NT2/D1 (cell line): ENCODE measurements around the gene SLC39A10.

ENCODE experiments used
- DNase-seq: peaks from one replicate; pipeline ENCODE4 v3.0.0-alpha.2; 2011; ENCODE audit warnings: low read depth, low spot score
- H3K27me3 ChIP-seq: 2 replicates; pipeline ENCODE4 v1.6.0; 2011; ENCODE audit warnings: mild to moderate bottlenecking; ENCODE audit not compliant: insufficient read length, insufficient read depth
- H3K36me3 ChIP-seq: 2 replicates; pipeline ENCODE4 v1.6.1; 2011; ENCODE audit warnings: mild to moderate bottlenecking, low read length, mixed read lengths; ENCODE audit not compliant: insufficient read depth, insufficient read length
- H3K4me1 ChIP-seq: 2 replicates; pipeline ENCODE4 v1.5.1; 2011; ENCODE audit not compliant: insufficient read depth, insufficient read length
- H3K4me3 ChIP-seq: 2 replicates; pipeline ENCODE4 v1.5.1; 2011; ENCODE audit warnings: low read depth; ENCODE audit not compliant: insufficient read length
- H3K9ac ChIP-seq: 2 replicates; pipeline ENCODE4 v1.6.0; 2011; ENCODE audit warnings: low read depth; ENCODE audit not compliant: insufficient read length
- H3K9me3 ChIP-seq: 2 replicates; pipeline ENCODE4 v1.5.1; 2011; ENCODE audit warnings: mild to moderate bottlenecking, low read length; ENCODE audit not compliant: insufficient read depth
- SUZ12 ChIP-seq: IDR thresholded peaks from 2 replicates; pipeline ENCODE4 v1.6.1; 2011; ENCODE audit not compliant: insufficient read length, insufficient read depth; ENCODE audit errors: extremely low read depth
- YY1 ChIP-seq: IDR thresholded peaks from 2 replicates; pipeline ENCODE4 v1.6.1; 2011; ENCODE audit not compliant: insufficient read length, insufficient read depth
- ZNF274 ChIP-seq: IDR thresholded peaks from 2 replicates; pipeline ENCODE4 v1.6.1; 2011; ENCODE audit warnings: mild to moderate bottlenecking, low read depth, low read length

SLC39A10 gene

GRCh38 chr2:195706161-195706900 is 49.3 kb downstream of the SLC39A10 start:
- no peaks in the 10 kb centered on the region for H3K27me3 ChIP-seq
- H3K4me1 ChIP-seq = no peaks in the 10 kb centered on the region
- no peak overlapping the region for H3K9ac ChIP-seq
- TF ChIP-seq YY1 = no peak
- TF ChIP-seq SUZ12 = no peak
- TF ChIP-seq ZNF274 = no peak
- no peak overlapping the region for H3K4me3 ChIP-seq
- H3K36me3 ChIP-seq = peaks cover 8% of the 10 kb centered on the region
- peak; percentile 16 for DNase-seq
- no peaks in the 10 kb centered on the region for H3K9me3 ChIP-seq

- TF ChIP-seq SUZ12 = no peak
- no peak for TF ChIP-seq YY1
- no peak for TF ChIP-seq ZNF274
- DNase-seq = no peak
Measured at GRCh38 chr2:195709901-195710806, 53.1 kb downstream of the SLC39A10 start.

GRCh38 chr2:195711478-195711877 is 54.5 kb downstream of the SLC39A10 start:
- Histone ChIP-seq H3K4me1 (no peaks in the 10 kb centered on the region), H3K4me3 (no peak overlapping the region), H3K9ac (no peak overlapping the region), H3K36me3 (peaks cover 23% of the 10 kb centered on the region), H3K27me3 (no peaks in the 10 kb centered on the region), H3K9me3 (no peaks in the 10 kb centered on the region)
- no peak for TF ChIP-seq SUZ12
- no peak for DNase-seq

More at GRCh38 chr2:195709901-195710806, 53.1 kb downstream of the SLC39A10 start:
- no peak overlapping the region for H3K9ac ChIP-seq
- H3K4me1 ChIP-seq = no peaks in the 10 kb centered on the region
- H3K4me3 ChIP-seq = no peak overlapping the region
- H3K36me3 ChIP-seq = peaks cover 19% of the 10 kb centered on the region
- H3K27me3 ChIP-seq = no peaks in the 10 kb centered on the region
- H3K9me3 ChIP-seq = no peaks in the 10 kb centered on the region

GRCh38 chr2:195716466-195716865 is 59.4 kb downstream of the SLC39A10 start:
- no peak overlapping the region for H3K4me3 ChIP-seq
- H3K9me3 ChIP-seq = no peaks in the 10 kb centered on the region
- H3K36me3 ChIP-seq = peaks cover 40% of the 10 kb centered on the region
- DNase-seq = no peak
- TF ChIP-seq YY1 (no peak), ZNF274 (no peak), SUZ12 (no peak)
- H3K27me3 ChIP-seq = no peaks in the 10 kb centered on the region
- no peaks in the 10 kb centered on the region for H3K4me1 ChIP-seq
- H3K9ac ChIP-seq = no peak overlapping the region

GRCh38 chr2:195721042-195721441 is 64.0 kb downstream of the SLC39A10 start:
- no peak for DNase-seq
- H3K4me3 ChIP-seq = no peak overlapping the region
- no peak overlapping the region for H3K9ac ChIP-seq
- no peaks in the 10 kb centered on the region for H3K9me3 ChIP-seq
- H3K4me1 ChIP-seq = no peaks in the 10 kb centered on the region
- no peak for TF ChIP-seq SUZ12
- no peak for TF ChIP-seq YY1
- TF ChIP-seq ZNF274 = no peak
- no peaks in the 10 kb centered on the region for H3K27me3 ChIP-seq
- peaks cover 34% of the 10 kb centered on the region for H3K36me3 ChIP-seq

GRCh38 chr2:195722075-195722474 is 65.0 kb downstream of the SLC39A10 start:
- H3K9me3 ChIP-seq = no peaks in the 10 kb centered on the region
- no peak overlapping the region for H3K9ac ChIP-seq
- H3K4me3 ChIP-seq = no peak overlapping the region
- peaks cover 27% of the 10 kb centered on the region for H3K36me3 ChIP-seq
- DNase-seq = no peak
- H3K4me1 ChIP-seq = no peaks in the 10 kb centered on the region
- TF ChIP-seq SUZ12 = no peak
- TF ChIP-seq YY1 = no peak
- no peak for TF ChIP-seq ZNF274
- no peaks in the 10 kb centered on the region for H3K27me3 ChIP-seq

- peaks cover 33% of the 10 kb centered on the region for H3K36me3 ChIP-seq
- H3K4me3 ChIP-seq = no peak overlapping the region
- no peaks in the 10 kb centered on the region for H3K4me1 ChIP-seq
- TF ChIP-seq SUZ12 (no peak), ZNF274 (no peak), YY1 (no peak)
- no peaks in the 10 kb centered on the region for H3K9me3 ChIP-seq
- H3K27me3 ChIP-seq = no peaks in the 10 kb centered on the region
- no peak for DNase-seq
- no peak overlapping the region for H3K9ac ChIP-seq
Measured at GRCh38 chr2:195727106-195727505, 70.1 kb downstream of the SLC39A10 start.
